Measurements from ENCODE around the gene COL23A1. TPM values are rescaled to one million over a fixed set of nuclear protein-coding genes. Genes with fewer than 3 reads are reported as not detected.

COL23A1 gene
- total and polyA plus RNA-seq, 2 donors (not counting 1 experiment from before 2014, with no cell fraction given), result not detected

- no peak overlapping the region for H2AFZ ChIP-seq (ENCODE audit: low read length)
- no peak overlapping the region for H3K4me2 ChIP-seq (ENCODE audit: extremely low read depth, insufficient read depth, low read length)
- no peaks in the 10 kb centered on the region for H3K4me1 ChIP-seq (ENCODE audit: control insufficient read depth, extremely low read depth, insufficient read depth, low read length)
- H3K79me2 ChIP-seq (ENCODE audit: control insufficient read depth, insufficient read depth, low read length), result no peaks in the 10 kb centered on the region
- no peaks in the 10 kb centered on the region for H3K27me3 ChIP-seq (ENCODE audit: control insufficient read depth, insufficient read depth, low read length)
- H3K36me3 ChIP-seq (ENCODE audit: control insufficient read depth, insufficient read depth, low read length), result no peaks in the 10 kb centered on the region
- TF ChIP-seq, protein P1, sequence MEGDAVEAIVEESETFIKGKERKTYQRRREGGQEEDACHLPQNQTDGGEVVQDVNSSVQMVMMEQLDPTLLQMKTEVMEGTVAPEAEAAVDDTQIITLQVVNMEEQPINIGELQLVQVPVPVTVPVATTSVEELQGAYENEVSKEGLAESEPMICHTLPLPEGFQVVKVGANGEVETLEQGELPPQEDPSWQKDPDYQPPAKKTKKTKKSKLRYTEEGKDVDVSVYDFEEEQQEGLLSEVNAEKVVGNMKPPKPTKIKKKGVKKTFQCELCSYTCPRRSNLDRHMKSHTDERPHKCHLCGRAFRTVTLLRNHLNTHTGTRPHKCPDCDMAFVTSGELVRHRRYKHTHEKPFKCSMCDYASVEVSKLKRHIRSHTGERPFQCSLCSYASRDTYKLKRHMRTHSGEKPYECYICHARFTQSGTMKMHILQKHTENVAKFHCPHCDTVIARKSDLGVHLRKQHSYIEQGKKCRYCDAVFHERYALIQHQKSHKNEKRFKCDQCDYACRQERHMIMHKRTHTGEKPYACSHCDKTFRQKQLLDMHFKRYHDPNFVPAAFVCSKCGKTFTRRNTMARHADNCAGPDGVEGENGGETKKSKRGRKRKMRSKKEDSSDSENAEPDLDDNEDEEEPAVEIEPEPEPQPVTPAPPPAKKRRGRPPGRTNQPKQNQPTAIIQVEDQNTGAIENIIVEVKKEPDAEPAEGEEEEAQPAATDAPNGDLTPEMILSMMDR (conservative IDR thresholded peaks at IDR 0.05 in 1 of 2, IDR thresholded peaks at IDR 0.05 in 1 of 2; ENCODE audit: low read depth in 1 of 2, low read length in 2 of 2), result no peak
- no peak for TF ChIP-seq EZH2 (IDR thresholded peaks at IDR 0.05; ENCODE audit: low read length, missing control alignments)
- no peak overlapping the region for H3K4me3 ChIP-seq (replicated peaks in 1 of 4; ENCODE audit: control extremely low read depth in 1 of 4, insufficient read depth in 1 of 4, low read depth in 3 of 4, low read length in 4 of 4)
- no peaks in the 10 kb centered on the region for H4K20me1 ChIP-seq (ENCODE audit: control insufficient read depth, extremely low read depth, insufficient read depth, low read length)
- DNase-seq (ENCODE audit: low read depth in 2 of 2), result no peak
- no peak overlapping the region for H3K9ac ChIP-seq (ENCODE audit: insufficient read depth, low read length)
- no peaks in the 10 kb centered on the region for H3K9me3 ChIP-seq (ENCODE audit: control insufficient read depth, insufficient read depth, low read depth, low read length)
- H3K27ac ChIP-seq (ENCODE audit: insufficient read depth, low read length), result no peak overlapping the region
Measured at GRCh38 chr5:178312880-178313282, 277.3 kb downstream of the COL23A1 start.

DNA sequence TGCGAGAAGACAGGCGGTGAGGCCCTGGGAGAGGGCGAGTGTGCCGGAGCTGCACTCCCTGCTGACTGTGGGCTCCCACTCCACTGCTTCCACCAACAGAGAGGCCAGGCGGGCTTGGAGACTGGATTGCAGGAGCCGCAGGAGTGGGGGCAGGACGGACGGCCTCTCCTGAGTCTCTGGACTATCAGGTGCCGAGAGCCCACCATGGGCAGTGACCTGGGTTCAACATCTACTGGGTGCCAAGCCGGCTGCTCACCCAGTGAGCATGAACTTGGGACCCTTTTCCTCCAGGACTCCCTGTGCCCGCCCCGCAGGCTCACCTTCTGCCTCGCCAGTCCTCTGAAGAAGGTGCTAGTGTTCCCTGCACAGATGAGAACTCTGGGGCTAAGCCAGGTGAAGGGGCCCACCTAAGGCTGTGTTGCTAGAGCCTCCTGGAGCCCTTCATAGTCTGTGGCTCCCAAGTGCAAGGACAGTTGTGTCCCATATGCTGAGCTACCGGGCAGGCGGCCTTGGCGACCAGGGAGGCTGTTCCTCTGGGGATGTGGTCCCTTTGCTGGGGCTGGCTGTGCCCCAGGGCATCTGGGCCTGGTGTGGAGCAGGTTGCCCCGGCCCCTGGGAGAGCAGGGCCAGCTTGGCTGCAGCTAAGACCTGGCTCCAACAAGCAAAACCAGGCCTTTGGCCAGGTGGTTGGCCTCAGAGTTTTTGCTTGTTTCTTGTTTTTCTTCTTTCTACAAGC lies 279.9 kb downstream of the COL23A1 start:
- H3K36me3 ChIP-seq (ENCODE audit: control insufficient read depth, insufficient read depth, low read length), result no peaks in the 10 kb centered on the region
- H2AFZ ChIP-seq (ENCODE audit: low read length), result no peak overlapping the region
- no peak overlapping the region for H3K4me3 ChIP-seq (replicated peaks in 1 of 4; ENCODE audit: control extremely low read depth in 1 of 4, insufficient read depth in 1 of 4, low read depth in 3 of 4, low read length in 4 of 4)
- TF ChIP-seq, protein P1 (conservative IDR thresholded peaks at IDR 0.05 in 1 of 2, IDR thresholded peaks at IDR 0.05 in 1 of 2; ENCODE audit: low read depth in 1 of 2, low read length in 2 of 2), result no peak
- TF ChIP-seq EZH2 (IDR thresholded peaks at IDR 0.05; ENCODE audit: low read length, missing control alignments), result no peak
- no peak for DNase-seq (ENCODE audit: low read depth in 2 of 2)
- no peak overlapping the region for H3K4me2 ChIP-seq (ENCODE audit: extremely low read depth, insufficient read depth, low read length)
- H3K27ac ChIP-seq (ENCODE audit: insufficient read depth, low read length), result no peak overlapping the region
- no peaks in the 10 kb centered on the region for H3K4me1 ChIP-seq (ENCODE audit: control insufficient read depth, extremely low read depth, insufficient read depth, low read length)
- no peaks in the 10 kb centered on the region for H3K9me3 ChIP-seq (ENCODE audit: control insufficient read depth, insufficient read depth, low read depth, low read length)
- no peaks in the 10 kb centered on the region for H3K79me2 ChIP-seq (ENCODE audit: control insufficient read depth, insufficient read depth, low read length)
- no peak overlapping the region for H3K9ac ChIP-seq (ENCODE audit: insufficient read depth, low read length)
- no peaks in the 10 kb centered on the region for H4K20me1 ChIP-seq (ENCODE audit: control insufficient read depth, extremely low read depth, insufficient read depth, low read length)
- no peaks in the 10 kb centered on the region for H3K27me3 ChIP-seq (ENCODE audit: control insufficient read depth, insufficient read depth, low read length)

DNA sequence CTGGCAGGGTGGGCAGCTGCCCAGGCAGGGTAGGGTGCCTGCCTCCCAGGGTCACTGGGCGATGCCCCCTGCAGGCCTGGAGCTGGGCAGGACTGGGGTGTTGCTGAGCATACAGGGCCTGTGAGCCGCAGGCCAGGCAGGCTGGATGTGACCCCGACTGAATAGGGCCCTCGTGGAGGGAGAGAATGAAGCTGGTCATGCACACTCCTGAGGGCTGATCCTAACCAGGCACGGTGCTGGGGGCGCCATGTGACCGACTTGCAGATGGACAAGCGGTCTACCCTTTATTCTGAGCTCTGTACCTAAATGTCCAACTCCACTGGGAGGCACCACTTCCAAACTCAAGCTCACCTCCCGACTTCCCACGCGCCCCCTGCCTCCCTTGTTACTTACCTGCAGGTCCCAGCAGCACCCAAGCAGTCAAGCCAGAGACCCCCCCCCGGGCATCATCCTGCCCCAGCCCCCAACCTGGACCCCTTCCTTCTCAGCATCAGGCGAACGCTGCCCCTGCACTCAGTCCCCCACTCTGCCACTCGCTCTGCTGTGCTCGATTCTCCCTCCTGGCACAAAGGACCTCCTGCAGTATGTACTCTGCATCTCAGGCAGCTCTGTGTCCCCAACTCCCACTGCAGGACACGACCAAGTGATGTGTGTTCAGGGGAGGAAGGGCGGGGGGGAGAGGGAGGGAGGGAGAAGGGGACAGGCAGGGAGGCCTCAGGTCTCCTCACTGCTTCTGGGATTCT lies 280.8 kb downstream of the COL23A1 start:
- no peaks in the 10 kb centered on the region for H3K9me3 ChIP-seq (ENCODE audit: control insufficient read depth, insufficient read depth, low read depth, low read length)
- H3K36me3 ChIP-seq (ENCODE audit: control insufficient read depth, insufficient read depth, low read length), result no peaks in the 10 kb centered on the region
- H3K4me3 ChIP-seq (replicated peaks in 1 of 4; ENCODE audit: control extremely low read depth in 1 of 4, insufficient read depth in 1 of 4, low read depth in 3 of 4, low read length in 4 of 4), result no peak overlapping the region
- H4K20me1 ChIP-seq (ENCODE audit: control insufficient read depth, extremely low read depth, insufficient read depth, low read length), result no peaks in the 10 kb centered on the region
- H3K79me2 ChIP-seq (ENCODE audit: control insufficient read depth, insufficient read depth, low read length), result no peaks in the 10 kb centered on the region
- no peaks in the 10 kb centered on the region for H3K4me1 ChIP-seq (ENCODE audit: control insufficient read depth, extremely low read depth, insufficient read depth, low read length)
- H3K27me3 ChIP-seq (ENCODE audit: control insufficient read depth, insufficient read depth, low read length), result no peaks in the 10 kb centered on the region
- no peak overlapping the region for H3K4me2 ChIP-seq (ENCODE audit: extremely low read depth, insufficient read depth, low read length)
- no peak overlapping the region for H3K27ac ChIP-seq (ENCODE audit: insufficient read depth, low read length)
- no peak for DNase-seq (ENCODE audit: low read depth in 2 of 2)
- no peak overlapping the region for H3K9ac ChIP-seq (ENCODE audit: insufficient read depth, low read length)
- H2AFZ ChIP-seq (ENCODE audit: low read length), result no peak overlapping the region
- TF ChIP-seq, protein P1 (conservative IDR thresholded peaks at IDR 0.05 in 1 of 2, IDR thresholded peaks at IDR 0.05 in 1 of 2; ENCODE audit: low read depth in 1 of 2, low read length in 2 of 2), result no peak
- TF ChIP-seq EZH2 (IDR thresholded peaks at IDR 0.05; ENCODE audit: low read length, missing control alignments), result no peak

Data from fibroblast of lung (primary cell).